ENCODE data around the gene USF1. TPM values are rescaled to one million over a fixed set of nuclear protein-coding genes. Genes with fewer than 3 reads are reported as not detected.

Gene USF1
- total and polyA plus RNA-seq, 9 of the 15 experiments (the other 6 are each of a cell fraction or from before 2014, with no cell fraction given), result 7.4 to 60.2 (median 54.2) TPM

- TF ChIP-seq MEIS2 (IDR thresholded peaks at IDR 0.05; ENCODE audit: partially characterized antibody) (peak; percentile 51), HNRNPLL (IDR thresholded peaks at IDR 0.05; ENCODE audit: low read depth, low read length, poor library complexity, severe bottlenecking) (no peak), SREBF2 (CRISPR knock-in tag; IDR thresholded peaks at IDR 0.05) (no peak), NELFE (IDR thresholded peaks at IDR 0.05; ENCODE audit: insufficient read depth, insufficient read length) (no peak), PRMT5 (CRISPR knock-in tag; IDR thresholded peaks at IDR 0.05) (no peak), EGR1 (conservative IDR thresholded peaks at IDR 0.05) (no peak), PML (IDR thresholded peaks at IDR 0.05; ENCODE audit: low read length) (peak; percentile 76), TRIM24 (IDR thresholded peaks at IDR 0.05) (no peak), ZNF655 (CRISPR knock-in tag; IDR thresholded peaks at IDR 0.05) (no peak), ZNF384 (IDR thresholded peaks at IDR 0.05; ENCODE audit: low read depth, low read length) (no peak), RAD21 (CRISPR knock-in tag; conservative IDR thresholded peaks at IDR 0.05 in 1 of 2, IDR thresholded peaks at IDR 0.05 in 1 of 2) (peak in 1 of 2 experiments; percentile 18; a peak in 1 of 4 replicates), KLF16 (IDR thresholded peaks at IDR 0.05) (no peak), TCF7 (IDR thresholded peaks at IDR 0.05; ENCODE audit: borderline replicate concordance) (no peak), ZBTB2 (IDR thresholded peaks at IDR 0.05) (peak; percentile 82), ATF3 (IDR thresholded peaks at IDR 0.05) (no peak), ATF3 (CRISPR knock-in tag; conservative IDR thresholded peaks at IDR 0.05) (peak; percentile 92), CHAMP1 (IDR thresholded peaks at IDR 0.05) (no peak), HNRNPUL1 (IDR thresholded peaks at IDR 0.05; ENCODE audit: low read length) (no peak), ZNF134 (CRISPR knock-in tag; conservative IDR thresholded peaks at IDR 0.05) (no peak; the same call in 1 of the 2 replicates), CAMTA2 (CRISPR knock-in tag; conservative IDR thresholded peaks at IDR 0.05) (no peak), ZKSCAN1 (IDR thresholded peaks at IDR 0.05; ENCODE audit: low read depth, low read length) (no peak), FOXA3 (CRISPR knock-in tag; conservative IDR thresholded peaks at IDR 0.05 in 1 of 2, IDR thresholded peaks at IDR 0.05 in 1 of 2) (no peak), ZNF644 (tag; IDR thresholded peaks at IDR 0.05; ENCODE audit: low read depth) (peak; percentile 92), LARP7 (IDR thresholded peaks at IDR 0.05) (no peak), RFX1 (IDR thresholded peaks at IDR 0.05) (no peak)
These were observed at the start of gene USF1 (continued) for GRCh38 chr1:161045736-161046604.
